Thoracic aorta (tissue), 2 donors: Measurements from ENCODE around the gene ZNF483. TPM values are rescaled to one million over a fixed set of nuclear protein-coding genes. Genes with fewer than 3 reads are reported as not detected.
"Not testable (repeated sequence)": the region's sequence is repeated elsewhere in the genome, so short reads cannot be mapped to it uniquely, and the experiment has no call there.

Experiments
- ATAC-seq: fragments of 150-250 bp; one replicate; pipeline ENCODE4 v1.8.0; 2017; ENCODE audit warnings: low read depth; ENCODE audit not compliant: insufficient number of reproducible peaks, low FRiP score
- DNase-seq: peaks from one replicate; pipeline ENCODE4 v3.0.0-alpha.2; 2020; ENCODE audit warnings: low spot score
- H3K27ac ChIP-seq, 2 donors: fragments of 200-600 bp; sonication (generic); 1 replicate in 1 of 2; 2 replicates in 1 of 2; pipeline ENCODE4 v1.5.1; 2016; ENCODE audit warnings: mild to moderate bottlenecking in 2 of 2, moderate library complexity in 2 of 2
- H3K27me3 ChIP-seq: fragments of 200-600 bp; sonication (generic); replicated peaks from 2 replicates; pipeline ENCODE4 v1.6.0; 2016; ENCODE audit warnings: mild to moderate bottlenecking; ENCODE audit not compliant: insufficient read depth
- H3K36me3 ChIP-seq: fragments of 200-600 bp; sonication (generic); one replicate; pipeline ENCODE4 v1.5.1; 2016
- H3K4me1 ChIP-seq, 2 donors: fragments of 200-600 bp; sonication (generic); 1 replicate in 1 of 2; 2 replicates in 1 of 2; pipeline versions ENCODE4 v1.5.1 to v1.6.0; 2016; ENCODE audit warnings: low read depth in 2 of 2, mild to moderate bottlenecking in 1 of 2; ENCODE audit not compliant: control insufficient read depth in 1 of 2
- H3K4me3 ChIP-seq: fragments of 200-600 bp; sonication (generic); 2 replicates; pipeline ENCODE4 v1.5.1; 2016; ENCODE audit warnings: mild to moderate bottlenecking
- H3K9me3 ChIP-seq: fragments of 200-600 bp; sonication (generic); 2 replicates; pipeline ENCODE4 v1.5.1; 2016
- total RNA-seq, 2 donors: library from RNA; depleted of rRNA; stranded (reverse); fragments of >200 nt; gene quantifications; one replicate each; pipeline versions ENCODE4 v1.1.0 to v1.2.3, GENCODE V29; 2016
- TF ChIP-seq, protein P1 (sequence below): fragments of 200-600 bp; sonication (generic); IDR thresholded peaks from one replicate; pipeline ENCODE4 v1.5.1; 2019; ENCODE audit warnings: antibody characterized with exemption

Gene ZNF483
- total RNA-seq, 2 donors from 2014 or later: 9.7 to 17.8 TPM

DNA sequence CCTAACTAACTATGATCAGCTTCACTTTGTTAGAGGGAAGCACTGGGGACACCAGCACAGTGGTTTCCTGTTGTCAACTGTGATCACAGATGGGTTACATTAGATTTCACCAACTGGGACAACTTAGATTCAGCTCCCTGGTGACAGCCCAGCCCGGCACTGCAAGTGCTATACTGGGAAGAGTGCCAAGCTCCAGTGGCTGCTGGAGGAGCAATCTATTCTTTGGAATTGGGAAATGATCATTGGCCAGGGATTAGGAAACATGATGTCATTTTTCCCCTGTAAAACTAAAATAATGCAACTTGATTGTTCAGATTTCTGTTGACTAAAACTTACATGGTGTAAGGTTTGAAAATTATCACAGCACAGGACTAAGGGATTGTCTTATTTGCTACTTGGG is 41.3 kb downstream of the ZNF483 start:
- Histone ChIP-seq H3K27me3 (no peaks in the 10 kb centered on the region), H3K27ac (no peak overlapping the region), H3K36me3 (peaks cover 63% of the 10 kb centered on the region), H3K4me1 (no peaks in the 10 kb centered on the region), H3K9me3 (peaks cover 8% of the 10 kb centered on the region), H3K4me3 (no peak overlapping the region)
- DNase-seq: no peak
- ATAC-seq: no peak
- TF ChIP-seq, protein P1, sequence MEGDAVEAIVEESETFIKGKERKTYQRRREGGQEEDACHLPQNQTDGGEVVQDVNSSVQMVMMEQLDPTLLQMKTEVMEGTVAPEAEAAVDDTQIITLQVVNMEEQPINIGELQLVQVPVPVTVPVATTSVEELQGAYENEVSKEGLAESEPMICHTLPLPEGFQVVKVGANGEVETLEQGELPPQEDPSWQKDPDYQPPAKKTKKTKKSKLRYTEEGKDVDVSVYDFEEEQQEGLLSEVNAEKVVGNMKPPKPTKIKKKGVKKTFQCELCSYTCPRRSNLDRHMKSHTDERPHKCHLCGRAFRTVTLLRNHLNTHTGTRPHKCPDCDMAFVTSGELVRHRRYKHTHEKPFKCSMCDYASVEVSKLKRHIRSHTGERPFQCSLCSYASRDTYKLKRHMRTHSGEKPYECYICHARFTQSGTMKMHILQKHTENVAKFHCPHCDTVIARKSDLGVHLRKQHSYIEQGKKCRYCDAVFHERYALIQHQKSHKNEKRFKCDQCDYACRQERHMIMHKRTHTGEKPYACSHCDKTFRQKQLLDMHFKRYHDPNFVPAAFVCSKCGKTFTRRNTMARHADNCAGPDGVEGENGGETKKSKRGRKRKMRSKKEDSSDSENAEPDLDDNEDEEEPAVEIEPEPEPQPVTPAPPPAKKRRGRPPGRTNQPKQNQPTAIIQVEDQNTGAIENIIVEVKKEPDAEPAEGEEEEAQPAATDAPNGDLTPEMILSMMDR: no peak

DNA sequence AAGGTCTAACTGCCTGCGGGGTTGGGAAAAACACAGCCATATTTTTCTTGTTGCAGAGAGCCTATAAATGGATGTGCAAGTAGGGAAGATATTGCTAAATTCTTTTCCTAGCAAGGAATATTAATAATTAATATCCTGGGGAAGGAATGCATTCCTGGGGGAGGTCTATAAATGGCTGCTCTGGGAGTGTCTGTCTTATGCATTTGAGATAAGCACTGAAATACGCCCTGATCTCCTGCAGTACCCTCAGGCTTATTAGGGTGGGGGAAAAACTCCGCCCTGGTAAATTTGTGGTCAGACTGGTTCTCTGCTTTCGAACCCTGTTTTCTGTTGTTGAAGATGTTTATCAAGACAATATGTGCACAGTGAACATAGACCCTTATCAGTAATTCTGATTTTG is 43.1 kb downstream of the ZNF483 start:
- not testable (repeated sequence) for H3K9me3 ChIP-seq, ATAC-seq, H3K27ac ChIP-seq, H3K4me3 ChIP-seq, H3K27me3 ChIP-seq, H3K4me1 ChIP-seq, DNase-seq
- H3K36me3 ChIP-seq: peaks cover 74% of the 10 kb centered on the region

DNA sequence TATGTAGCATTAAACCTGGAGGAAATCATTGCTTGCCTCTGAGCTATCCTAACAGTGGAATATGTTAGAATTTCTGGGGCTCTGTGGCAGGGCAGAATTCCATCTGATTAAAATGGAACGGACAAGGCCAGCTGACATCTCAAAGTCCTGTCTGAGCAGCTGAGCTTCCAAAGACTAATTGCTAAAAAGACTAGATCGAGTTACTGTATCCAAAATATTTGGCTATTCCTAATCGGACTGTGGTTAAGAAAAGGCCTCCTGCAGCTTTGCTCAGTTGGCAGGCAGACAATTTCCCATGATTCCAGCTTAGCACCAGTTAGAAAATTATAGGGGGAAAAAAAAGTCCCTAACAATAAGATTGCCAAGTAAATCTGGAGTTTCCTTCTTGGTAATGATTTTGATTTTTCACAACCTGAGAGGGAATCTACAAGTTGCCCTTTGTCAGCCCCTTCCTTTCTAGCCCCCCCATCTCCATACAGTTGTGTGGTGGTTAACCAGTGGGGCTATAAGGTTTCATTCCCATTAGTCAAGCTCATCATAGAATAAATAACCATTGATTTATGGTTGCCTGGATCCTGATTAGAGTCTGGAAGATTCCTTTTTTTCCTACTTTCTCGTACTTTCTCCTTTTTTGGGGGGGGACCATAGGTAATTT is 48.1 kb downstream of the ZNF483 start:
- no peaks in the 10 kb centered on the region for H3K4me1 ChIP-seq
- H3K9me3 ChIP-seq: peaks cover 8% of the 10 kb centered on the region
- no peaks in the 10 kb centered on the region for H3K27me3 ChIP-seq
- H3K36me3 ChIP-seq: peaks cover 53% of the 10 kb centered on the region
- H3K4me3 ChIP-seq: no peak overlapping the region
- TF ChIP-seq, protein P1: no peak
- H3K27ac ChIP-seq: no peak overlapping the region
- no peak for ATAC-seq
- DNase-seq: no peak

DNA sequence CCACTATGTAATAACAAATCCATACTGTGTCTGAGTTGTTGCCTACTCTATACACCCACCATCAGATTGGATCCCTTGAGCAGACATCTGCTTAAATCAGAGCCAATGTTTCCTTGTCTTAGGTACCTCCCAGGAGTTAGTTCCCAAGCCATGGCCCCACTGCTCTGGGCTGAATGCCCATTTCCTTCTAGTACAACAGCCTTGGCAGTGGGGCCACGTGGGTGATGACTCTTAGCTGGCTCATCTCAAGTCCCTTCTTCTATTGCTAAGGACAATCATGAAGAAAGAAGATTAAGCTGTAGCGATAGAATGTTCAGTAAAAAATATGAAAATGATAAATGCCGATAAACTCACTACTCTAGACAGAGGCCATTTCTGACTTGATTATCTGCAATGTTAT is 57.9 kb downstream of the ZNF483 start:
- DNase-seq (no peak), ATAC-seq (no peak)
- H3K9me3 ChIP-seq: no peaks in the 10 kb centered on the region
- no peak overlapping the region for H3K4me3 ChIP-seq
- no peaks in the 10 kb centered on the region for H3K4me1 ChIP-seq
- H3K36me3 ChIP-seq: peaks cover 29% of the 10 kb centered on the region
- TF ChIP-seq, protein P1: no peak
- H3K27me3 ChIP-seq: no peaks in the 10 kb centered on the region
- no peak overlapping the region for H3K27ac ChIP-seq

DNA sequence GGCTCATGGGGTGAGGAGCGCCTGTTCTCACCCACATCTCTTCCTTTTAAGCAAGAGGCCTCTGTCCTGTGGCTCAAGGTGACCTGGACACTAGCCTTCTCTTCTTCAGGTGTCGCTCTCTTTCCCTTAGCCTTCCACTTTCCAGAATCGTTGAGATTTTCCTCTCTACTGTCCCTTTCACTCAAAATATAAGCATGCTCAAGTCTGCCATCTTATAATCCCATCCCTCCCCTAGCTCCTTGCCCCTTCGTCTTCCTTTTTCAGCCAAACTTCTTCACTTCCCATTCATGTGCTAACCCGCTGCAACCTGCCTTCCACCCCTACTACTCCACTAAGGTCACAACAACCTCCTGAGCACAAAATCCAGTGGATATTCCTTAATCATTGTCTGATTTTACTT is 61.4 kb downstream of the ZNF483 start:
- ATAC-seq (no peak), DNase-seq (no peak)
- Histone ChIP-seq H3K27me3 (no peaks in the 10 kb centered on the region), H3K4me3 (no peak overlapping the region), H3K9me3 (no peaks in the 10 kb centered on the region), H3K4me1 (no peaks in the 10 kb centered on the region), H3K27ac (no peak overlapping the region), H3K36me3 (peaks cover 20% of the 10 kb centered on the region)
- TF ChIP-seq, protein P1: no peak

DNA sequence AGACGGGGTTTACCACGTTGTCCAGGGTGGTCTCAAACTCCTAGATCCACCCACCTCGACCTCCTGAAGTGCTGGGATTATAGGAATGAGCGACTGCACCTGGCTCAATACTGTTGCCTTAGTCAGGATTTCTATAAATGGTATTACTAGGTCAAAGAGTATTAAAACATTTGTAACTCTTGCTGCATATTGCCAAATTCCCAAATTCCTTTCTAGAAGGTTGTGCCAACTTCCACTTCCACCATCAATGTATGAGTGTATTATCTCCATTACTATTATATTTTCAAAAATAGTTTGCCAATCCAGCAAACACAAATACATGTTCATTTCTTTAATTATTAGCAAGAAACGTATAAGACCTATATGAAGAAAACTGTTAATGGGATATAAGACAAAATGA is 63.9 kb downstream of the ZNF483 start:
- Histone ChIP-seq H3K4me1 (no peaks in the 10 kb centered on the region), H3K9me3 (no peaks in the 10 kb centered on the region), H3K27me3 (no peaks in the 10 kb centered on the region), H3K4me3 (no peak overlapping the region), H3K27ac (no peak overlapping the region), H3K36me3 (peaks cover 23% of the 10 kb centered on the region)
- DNase-seq (no peak), ATAC-seq (no peak)
- TF ChIP-seq, protein P1: no peak
